Transverse colon (tissue), 4 donors: ENCODE measurements around the gene MAP4K3.

Source experiments
- CTCF ChIP-seq, 5 experiments: fragments of 200-600 bp in 3 of 5; fragments of 450-650 bp in 2 of 5; sonication (generic) in 3 of 5; IDR thresholded peaks; 1 replicate in 2 of 5; 2 replicates in 3 of 5; pipeline ENCODE4 v1.5.1; 2016 to 2017; ENCODE audit warnings: antibody characterized with exemption in 5 of 5, inconsistent platforms in 3 of 5, mild to moderate bottlenecking in 2 of 5, moderate library complexity in 1 of 5
- EP300 ChIP-seq: sonication (generic); formaldehyde crosslinking; IDR thresholded peaks from one replicate; pipeline ENCODE4 v1.6.1; 2017; ENCODE audit warnings: antibody characterized with exemption, low read depth
- POLR2A ChIP-seq: fragments of 450-650 bp; IDR thresholded peaks from one replicate; pipeline ENCODE4 v1.6.1; 2016; ENCODE audit warnings: antibody characterized with exemption, mild to moderate bottlenecking, moderate library complexity
- POLR2AphosphoS5 ChIP-seq, 3 donors: sonication (generic); formaldehyde crosslinking; IDR thresholded peaks; one replicate each; pipeline ENCODE4 v1.6.1; 2016; ENCODE audit warnings: antibody characterized with exemption in 3 of 3

- TF ChIP-seq POLR2AphosphoS5 (IDR thresholded peaks at IDR 0.05) (no peak), CTCF (IDR thresholded peaks at IDR 0.05) (no peak), POLR2A (no peak), EP300 (no peak)
Observed at GRCh38 chr2:39308778-39309177, 128.3 kb downstream of the MAP4K3 start.
